ENCODE data around the gene NDUFS1.

NDUFS1 gene

DNA sequence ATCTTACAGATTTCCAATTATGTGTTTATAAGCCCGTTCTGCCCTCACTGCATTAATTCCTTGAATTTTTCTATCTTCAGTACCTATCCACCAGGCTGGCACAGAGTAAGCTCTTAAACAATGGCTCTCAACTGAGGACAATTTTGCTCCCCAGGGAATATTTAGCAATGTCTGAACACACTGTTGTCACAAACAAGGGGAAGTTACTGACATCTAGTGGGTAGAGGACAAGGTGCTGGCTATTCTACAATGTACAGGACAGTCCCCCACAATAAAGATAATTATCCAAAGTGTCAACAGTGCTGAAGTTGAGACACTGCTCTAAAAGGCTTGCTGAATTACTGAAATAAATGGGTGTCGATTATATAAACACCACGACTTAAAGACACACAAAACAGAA lies 5.0 kb downstream of the NDUFS1 start:
- Histone ChIP-seq H3K27ac (ENCODE audit: low read length) (no peak overlapping the region), H3K4me2 (ENCODE audit: low read depth, low read length) (no peak overlapping the region), H3K4me1 (ENCODE audit: low read length) (peaks cover 33% of the 10 kb centered on the region), H2AFZ (ENCODE audit: low read length) (no peak overlapping the region), H3K27me3 (replicated peaks; ENCODE audit: insufficient read depth, low read length) (no peaks in the 10 kb centered on the region), H4K20me1 (ENCODE audit: insufficient read depth, low read length) (no peaks in the 10 kb centered on the region), H3K4me3 (ENCODE audit: low read length) (no peak overlapping the region), H3K36me3 (replicated peaks; ENCODE audit: insufficient read depth, low read length) (no peaks in the 10 kb centered on the region), H3K9ac (ENCODE audit: low read length) (no peak overlapping the region), H3K9me2 (replicated peaks; ENCODE audit: insufficient read depth, low read length) (no peaks in the 10 kb centered on the region), H3K9me3 (replicated peaks; ENCODE audit: insufficient read depth, low read length) (no peaks in the 10 kb centered on the region), H3K79me2 (ENCODE audit: low read length) (peaks cover 81% of the 10 kb centered on the region), H3F3A (ENCODE audit: insufficient read depth, low read length) (peaks cover 15% of the 10 kb centered on the region; the same call in 1 of the 2 replicates)
- TF ChIP-seq EZH2 (optimal IDR thresholded peaks at IDR 0.05; ENCODE audit: low read depth, low read length), result no peak
- TF ChIP-seq, protein P1, sequence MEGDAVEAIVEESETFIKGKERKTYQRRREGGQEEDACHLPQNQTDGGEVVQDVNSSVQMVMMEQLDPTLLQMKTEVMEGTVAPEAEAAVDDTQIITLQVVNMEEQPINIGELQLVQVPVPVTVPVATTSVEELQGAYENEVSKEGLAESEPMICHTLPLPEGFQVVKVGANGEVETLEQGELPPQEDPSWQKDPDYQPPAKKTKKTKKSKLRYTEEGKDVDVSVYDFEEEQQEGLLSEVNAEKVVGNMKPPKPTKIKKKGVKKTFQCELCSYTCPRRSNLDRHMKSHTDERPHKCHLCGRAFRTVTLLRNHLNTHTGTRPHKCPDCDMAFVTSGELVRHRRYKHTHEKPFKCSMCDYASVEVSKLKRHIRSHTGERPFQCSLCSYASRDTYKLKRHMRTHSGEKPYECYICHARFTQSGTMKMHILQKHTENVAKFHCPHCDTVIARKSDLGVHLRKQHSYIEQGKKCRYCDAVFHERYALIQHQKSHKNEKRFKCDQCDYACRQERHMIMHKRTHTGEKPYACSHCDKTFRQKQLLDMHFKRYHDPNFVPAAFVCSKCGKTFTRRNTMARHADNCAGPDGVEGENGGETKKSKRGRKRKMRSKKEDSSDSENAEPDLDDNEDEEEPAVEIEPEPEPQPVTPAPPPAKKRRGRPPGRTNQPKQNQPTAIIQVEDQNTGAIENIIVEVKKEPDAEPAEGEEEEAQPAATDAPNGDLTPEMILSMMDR (IDR thresholded peaks at IDR 0.05; ENCODE audit: low read length), result peak; percentile 18
- DNase-seq, result no peak

DNA sequence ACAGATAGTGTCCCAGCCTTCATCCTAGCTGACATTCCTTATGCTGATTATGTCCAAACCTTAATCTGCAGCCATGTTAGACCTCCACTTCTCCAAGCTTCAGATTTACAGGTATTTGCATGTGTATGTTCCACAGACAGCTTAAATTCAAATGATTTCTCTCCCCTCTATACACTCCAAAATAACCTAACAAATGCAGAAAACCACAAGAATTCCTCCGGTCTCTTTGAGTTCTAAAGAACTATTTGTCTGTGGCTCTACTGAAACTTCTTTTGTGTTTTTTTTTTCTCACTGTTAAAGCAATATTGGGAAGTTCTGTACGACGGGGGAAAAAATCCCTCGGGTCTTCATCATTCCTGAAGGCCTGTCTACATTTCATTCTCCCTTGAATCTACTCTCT lies 8.6 kb downstream of the NDUFS1 start:
- no peaks in the 10 kb centered on the region for H3K9me2 ChIP-seq (replicated peaks; ENCODE audit: insufficient read depth, low read length)
- H3K9ac ChIP-seq (ENCODE audit: low read length), result no peak overlapping the region
- H3K27me3 ChIP-seq (replicated peaks; ENCODE audit: insufficient read depth, low read length), result no peaks in the 10 kb centered on the region
- H3K4me3 ChIP-seq (ENCODE audit: low read length), result no peak overlapping the region; the same call in 1 of the 2 replicates
- peaks cover 3% of the 10 kb centered on the region for H3K36me3 ChIP-seq (replicated peaks; ENCODE audit: insufficient read depth, low read length)
- peak overlapping the region; percentile 43 for H3K4me2 ChIP-seq (ENCODE audit: low read depth, low read length)
- H3K9me3 ChIP-seq (replicated peaks; ENCODE audit: insufficient read depth, low read length), result no peaks in the 10 kb centered on the region
- H3K4me1 ChIP-seq (ENCODE audit: low read length), result peaks cover 29% of the 10 kb centered on the region
- DNase-seq, result peak; percentile 54
- TF ChIP-seq, protein P1 (IDR thresholded peaks at IDR 0.05; ENCODE audit: low read length), result no peak
- no peak for TF ChIP-seq EZH2phosphoT487 (IDR thresholded peaks at IDR 0.05; ENCODE audit: low read length)
- TF ChIP-seq EZH2 (optimal IDR thresholded peaks at IDR 0.05; ENCODE audit: low read depth, low read length), result no peak
- H3K27ac ChIP-seq (ENCODE audit: low read length), result peak overlapping the region; percentile 21; the same call in 1 of the 2 replicates
- H3F3A ChIP-seq (ENCODE audit: insufficient read depth, low read length), result peaks cover 15% of the 10 kb centered on the region; the same call in 1 of the 2 replicates
- no peak overlapping the region for H2AFZ ChIP-seq (ENCODE audit: low read length)
- no peaks in the 10 kb centered on the region for H4K20me1 ChIP-seq (ENCODE audit: insufficient read depth, low read length)
- peaks cover 56% of the 10 kb centered on the region for H3K79me2 ChIP-seq (ENCODE audit: low read length)

DNA sequence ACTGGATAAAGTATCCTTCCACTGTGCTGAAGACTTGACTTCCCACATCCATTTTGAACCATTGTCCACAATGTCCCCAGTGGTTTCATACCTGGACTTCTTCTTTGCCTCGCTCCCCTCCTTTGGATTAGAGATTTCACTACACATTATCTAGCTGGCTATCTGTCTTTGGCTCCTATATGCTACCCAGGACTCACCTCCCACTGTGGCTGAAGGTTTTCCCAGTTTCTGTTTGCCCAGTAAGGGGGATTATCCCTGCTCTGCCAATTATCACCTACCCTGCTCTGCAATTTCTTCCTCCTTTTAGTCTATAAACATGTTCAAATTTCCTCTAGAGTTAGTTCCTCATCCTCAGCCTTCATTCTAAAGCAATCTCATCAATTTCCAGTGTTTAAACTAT lies 9.1 kb downstream of the NDUFS1 start:
- H3K4me2 ChIP-seq (ENCODE audit: low read depth, low read length), result peak overlapping the region; percentile 43; the same call in 1 of the 2 replicates
- H3F3A ChIP-seq (ENCODE audit: insufficient read depth, low read length), result peaks cover 15% of the 10 kb centered on the region; the same call in 1 of the 2 replicates
- no peaks in the 10 kb centered on the region for H3K9me3 ChIP-seq (replicated peaks; ENCODE audit: insufficient read depth, low read length)
- H3K36me3 ChIP-seq (replicated peaks; ENCODE audit: insufficient read depth, low read length), result peaks cover 3% of the 10 kb centered on the region
- H3K9me2 ChIP-seq (replicated peaks; ENCODE audit: insufficient read depth, low read length), result no peaks in the 10 kb centered on the region
- no peaks in the 10 kb centered on the region for H3K27me3 ChIP-seq (replicated peaks; ENCODE audit: insufficient read depth, low read length)
- H3K27ac ChIP-seq (ENCODE audit: low read length), result peak overlapping the region; percentile 21; the same call in 1 of the 2 replicates
- TF ChIP-seq, protein P1 (IDR thresholded peaks at IDR 0.05; ENCODE audit: low read length), result no peak
- TF ChIP-seq EZH2 (optimal IDR thresholded peaks at IDR 0.05; ENCODE audit: low read depth, low read length) (no peak), EZH2phosphoT487 (IDR thresholded peaks at IDR 0.05; ENCODE audit: low read length) (no peak)
- peaks cover 29% of the 10 kb centered on the region for H3K4me1 ChIP-seq (ENCODE audit: low read length)
- H4K20me1 ChIP-seq (ENCODE audit: insufficient read depth, low read length), result no peaks in the 10 kb centered on the region
- no peak overlapping the region for H2AFZ ChIP-seq (ENCODE audit: low read length)
- no peak overlapping the region for H3K9ac ChIP-seq (ENCODE audit: low read length)
- DNase-seq, result no peak
- no peak overlapping the region; the same call in 1 of the 2 replicates for H3K4me3 ChIP-seq (ENCODE audit: low read length)
- peaks cover 51% of the 10 kb centered on the region for H3K79me2 ChIP-seq (ENCODE audit: low read length)

All from MM.1S (cell line).